Stimulated activated CD8-positive, alpha-beta memory T cell treated with anti-CD3 and anti-CD28 coated beads, Interleukin-7, amount 100 ng/mL, for 48 hours (primary cell): ENCODE measurements around the gene PTPN3.

Source experiments
- DNase-seq, 2 donors: peaks; one replicate each; pipeline ENCODE4 v3.0.0-alpha.2; 2020; ENCODE audit warnings: low read depth in 1 of 2; ENCODE audit errors: extremely low read depth in 1 of 2

PTPN3 gene

GRCh38 chr9:109507421-109507838 lies 9.3 kb upstream of the PTPN3 start:
- DNase-seq = no peak

- no peak for DNase-seq
Measured at GRCh38 chr9:109506097-109506712, 8.1 kb upstream of the PTPN3 start.

GRCh38 chr9:109504689-109505088 lies 6.6 kb upstream of the PTPN3 start:
- no peak for DNase-seq

- no peak for DNase-seq
Measured at GRCh38 chr9:109500421-109500974, 2.4 kb upstream of the PTPN3 start.

- no peak for DNase-seq
Measured at GRCh38 chr9:109499631-109500410, 1.7 kb upstream of the PTPN3 start.

- DNase-seq = no peak
Measured at GRCh38 chr9:109499093-109499630, 1.1 kb upstream of the PTPN3 start.

- no peak for DNase-seq
Measured at GRCh38 chr9:109497226-109498153, 617 bp downstream of the PTPN3 start.

GRCh38 chr9:109496841-109497225 lies 1.3 kb downstream of the PTPN3 start:
- no peak for DNase-seq

GRCh38 chr9:109496218-109496617 lies 1.9 kb downstream of the PTPN3 start:
- no peak for DNase-seq

- DNase-seq = no peak
Measured at GRCh38 chr9:109493648-109494047, 4.5 kb downstream of the PTPN3 start.

GRCh38 chr9:109491590-109491989 lies 6.5 kb downstream of the PTPN3 start:
- DNase-seq = no peak

- DNase-seq = no peak
Measured at GRCh38 chr9:109488791-109489492, 9.2 kb downstream of the PTPN3 start.

GRCh38 chr9:109488351-109488750 lies 9.8 kb downstream of the PTPN3 start:
- DNase-seq = no peak

- DNase-seq = no peak
Measured at GRCh38 chr9:109487247-109487646, 10.9 kb downstream of the PTPN3 start.

- DNase-seq = no peak
Measured at GRCh38 chr9:109483744-109484429, 14.2 kb downstream of the PTPN3 start.

- DNase-seq = no peak
Measured at GRCh38 chr9:109482391-109482916, 15.7 kb downstream of the PTPN3 start.

GRCh38 chr9:109481856-109482255 lies 16.3 kb downstream of the PTPN3 start:
- no peak for DNase-seq

- no peak for DNase-seq
Measured at GRCh38 chr9:109479822-109480221, 18.3 kb downstream of the PTPN3 start.

GRCh38 chr9:109478665-109479380 lies 19.3 kb downstream of the PTPN3 start:
- no peak for DNase-seq
